Colonic mucosa (tissue), 4 donors: ENCODE measurements around the gene CARD16. TPM values are rescaled to one million over a fixed set of nuclear protein-coding genes. Genes with fewer than 3 reads are reported as not detected.

Experiments used
- DNase-seq: peaks from one replicate; pipeline ENCODE4 v3.0.0-alpha.2; 2020
- H3K27ac ChIP-seq: fragments of 200-600 bp; one replicate; pipeline ENCODE4 v1.8.0; 2021
- H3K27me3 ChIP-seq: fragments of 200-600 bp; one replicate; pipeline ENCODE4 v1.8.0; 2021
- H3K36me3 ChIP-seq: fragments of 200-600 bp; one replicate; pipeline ENCODE4 v1.8.0; 2021
- H3K4me1 ChIP-seq: fragments of 200-600 bp; one replicate; pipeline ENCODE4 v1.8.0; 2021; ENCODE audit warnings: mild to moderate bottlenecking
- H3K4me3 ChIP-seq: fragments of 200-600 bp; one replicate; pipeline ENCODE4 v1.8.0; 2021
- H3K9ac ChIP-seq, 2 donors: one replicate each; pipeline ENCODE4 v1.7.0; 2013; ENCODE audit warnings: control low read depth in 2 of 2, low read depth in 2 of 2, low read length in 2 of 2
- H3K9me3 ChIP-seq: fragments of 200-600 bp; one replicate; pipeline ENCODE4 v1.8.0; 2021
- CTCF ChIP-seq: fragments of 200-600 bp; IDR thresholded peaks from one replicate; pipeline ENCODE4 v1.8.0; 2022; ENCODE audit warnings: antibody characterized with exemption, mild to moderate bottlenecking
- intact Hi-C: fragments of 100-400 bp; cut with DNase I; formaldehyde crosslinking; loops from one replicate; pipeline ENCODE4 v1.14.1; 2022
- total RNA-seq, 2 donors: library from RNA; stranded (reverse); fragmentation: NEBNext Ultra II Directional in 1 of 2; extraction: Animal tissue kit (Norgen Biotek cat#: 25700) in 1 of 2; gene quantifications; one replicate each; pipeline ENCODE4 v1.2.1, GENCODE V29; 2021
- donor health status: healthy.
- donor health status: DM: no; HTN: no; CAD: no.
- donor health status: DM: no; HTN: no; CAD: no.

CARD16 gene
- total RNA-seq, 2 donors from 2014 or later, result 35.9 to 40.2 TPM

GRCh38 chr11:104995001-104995408, 50.1 kb downstream of the CARD16 start:
- Histone ChIP-seq H3K4me1 (no peaks in the 10 kb centered on the region), H3K9ac (no peak overlapping the region), H3K4me3 (no peak overlapping the region), H3K27me3 (no peaks in the 10 kb centered on the region), H3K36me3 (no peaks in the 10 kb centered on the region), H3K27ac (no peak overlapping the region), H3K9me3 (no peaks in the 10 kb centered on the region)
- intact Hi-C loops, result no loop called here
- TF ChIP-seq CTCF, result no peak
- DNase-seq, result no peak

GRCh38 chr11:104992781-104993180, 52.4 kb downstream of the CARD16 start:
- Histone ChIP-seq H3K36me3 (no peaks in the 10 kb centered on the region), H3K27ac (no peak overlapping the region), H3K4me3 (no peak overlapping the region), H3K9ac (no peak overlapping the region), H3K27me3 (no peaks in the 10 kb centered on the region), H3K9me3 (no peaks in the 10 kb centered on the region), H3K4me1 (no peaks in the 10 kb centered on the region)
- intact Hi-C loops, result no loop called here
- no peak for DNase-seq
- no peak for TF ChIP-seq CTCF

- Histone ChIP-seq H3K27ac (no peak overlapping the region), H3K4me3 (no peak overlapping the region), H3K36me3 (no peaks in the 10 kb centered on the region), H3K9ac (no peak overlapping the region), H3K4me1 (no peaks in the 10 kb centered on the region), H3K27me3 (no peaks in the 10 kb centered on the region), H3K9me3 (no peaks in the 10 kb centered on the region)
- intact Hi-C loops, result no loop called here
- DNase-seq, result no peak
- no peak for TF ChIP-seq CTCF
Measured at GRCh38 chr11:104991994-104992393, 53.1 kb downstream of the CARD16 start.

Other genes with a start within 250 kb of the CARD16 start
- gene CASP12, start 146.9 kb downstream of the CARD16 start, total RNA-seq, result under 1 TPM in 1 of 2 donors, not detected in 1; 0.27 TPM
- gene CASP4, start 76.8 kb downstream of the CARD16 start, total RNA-seq, result 10 to 100 TPM; 27.6 to 29.8 TPM
- 10 to 100 TPM; 25.7 to 47.3 TPM for gene CASP5, start 22.2 kb downstream of the CARD16 start, total RNA-seq
- 10 to 100 TPM; 68.7 to 73.7 TPM for gene CASP1, start 10.2 kb downstream of the CARD16 start, total RNA-seq
- gene CARD18, start 94.4 kb upstream of the CARD16 start, total RNA-seq, result not detected